ENCODE data around the gene SURF1.
"Not testable (repeated sequence)": the region's sequence is repeated elsewhere in the genome, so short reads cannot be mapped to it uniquely, and the experiment has no call there.

The SURF1 gene

GRCh38 chr9:133335924-133336811, 20.1 kb downstream of the SURF1 start, which contains the start of gene SURF6:
SURF6 (minus strand) TSS chr9:133336188; CDS start chr9:133336132, 56 bp downstream.
- no peak for TF ChIP-seq CTCF (conservative IDR thresholded peaks at IDR 0.05; ENCODE audit: low read depth, low read length)
- H3K4me3 ChIP-seq (ENCODE audit: low read depth, low read length), result peak within 1 kb of the TSS; percentile 89
- DNase-seq (ENCODE audit: low read depth), result peak; percentile 90

- peak overlapping the region; percentile 89 for H3K4me3 ChIP-seq (ENCODE audit: low read depth, low read length)
- not testable (repeated sequence) for DNase-seq (ENCODE audit: low read depth)
These were observed 21.4 kb downstream of the SURF1 start for GRCh38 chr9:133334888-133335287.

- DNase-seq (ENCODE audit: low read depth), result no peak
- TF ChIP-seq CTCF (conservative IDR thresholded peaks at IDR 0.05; ENCODE audit: low read depth, low read length), result no peak
- no peak overlapping the region for H3K4me3 ChIP-seq (ENCODE audit: low read depth, low read length)
These were observed 22.1 kb downstream of the SURF1 start for GRCh38 chr9:133334161-133334560.

GRCh38 chr9:133333566-133333965, 22.7 kb downstream of the SURF1 start:
- no peak overlapping the region for H3K4me3 ChIP-seq (ENCODE audit: low read depth, low read length)
- DNase-seq (ENCODE audit: low read depth), result no peak
- TF ChIP-seq CTCF (conservative IDR thresholded peaks at IDR 0.05; ENCODE audit: low read depth, low read length), result peak; percentile 12

- no peak for TF ChIP-seq CTCF (conservative IDR thresholded peaks at IDR 0.05; ENCODE audit: low read depth, low read length)
These were observed 23.3 kb downstream of the SURF1 start for GRCh38 chr9:133333011-133333410.

GRCh38 chr9:133332381-133332730, 23.9 kb downstream of the SURF1 start:
- H3K4me3 ChIP-seq (ENCODE audit: low read depth, low read length), result no peak overlapping the region
- TF ChIP-seq CTCF (conservative IDR thresholded peaks at IDR 0.05; ENCODE audit: low read depth, low read length), result no peak
- no peak for DNase-seq (ENCODE audit: low read depth)

More at GRCh38 chr9:133333011-133333410, 23.3 kb downstream of the SURF1 start:
- no peak for DNase-seq (ENCODE audit: low read depth)
- no peak overlapping the region for H3K4me3 ChIP-seq (ENCODE audit: low read depth, low read length)

- no peak overlapping the region for H3K4me3 ChIP-seq (ENCODE audit: low read depth, low read length)
- TF ChIP-seq CTCF (conservative IDR thresholded peaks at IDR 0.05; ENCODE audit: low read depth, low read length), result no peak
- DNase-seq (ENCODE audit: low read depth), result no peak
These were observed 24.5 kb downstream of the SURF1 start for GRCh38 chr9:133331641-133332380.
